ENCODE results near the gene LTBR. TPM values are rescaled to one million over a fixed set of nuclear protein-coding genes. Genes with fewer than 3 reads are reported as not detected.

The LTBR gene
- total RNA-seq, 1 experiment from 2014 or later, result 165 TPM

DNA sequence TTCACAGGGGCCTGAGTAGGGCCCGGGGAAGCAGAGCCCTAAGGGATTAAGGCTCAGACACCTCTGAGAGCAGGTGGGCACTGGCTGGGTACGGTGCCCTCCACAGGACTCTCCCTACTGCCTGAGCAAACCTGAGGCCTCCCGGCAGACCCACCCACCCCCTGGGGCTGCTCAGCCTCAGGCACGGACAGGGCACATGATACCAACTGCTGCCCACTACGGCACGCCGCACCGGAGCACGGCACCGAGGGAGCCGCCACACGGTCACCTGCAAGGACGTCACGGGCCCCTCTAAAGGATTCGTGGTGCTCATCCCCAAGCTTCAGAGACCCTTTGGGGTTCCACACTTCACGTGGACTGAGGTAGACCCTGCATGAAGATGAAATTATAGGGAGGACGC, 7.1 kb downstream of the LTBR start:
- Mint-ChIP-seq H3K9me3 (ENCODE audit: low read depth, unreplicated experiment) (no peaks in the 10 kb centered on the region), H3K27ac (ENCODE audit: unreplicated experiment) (peak overlapping the region; percentile 10), H3K4me3 (ENCODE audit: low read depth, unreplicated experiment) (no peak overlapping the region), H3K27me3 (ENCODE audit: unreplicated experiment) (no peaks in the 10 kb centered on the region), H3K4me1 (ENCODE audit: low read depth, unreplicated experiment) (peaks cover 27% of the 10 kb centered on the region), H3K36me3 (ENCODE audit: insufficient read depth, unreplicated experiment) (peaks cover 78% of the 10 kb centered on the region)
- intact Hi-C loops (cut with micrococcal nuclease; ENCODE audit: unreplicated experiment), result no loop called here
- CTCF ChIA-PET, result no interaction called here
- BruUV-seq (replicated peaks), result no TSS peak
- DNase-seq, result no peak
- TF ChIP-seq, protein P1, sequence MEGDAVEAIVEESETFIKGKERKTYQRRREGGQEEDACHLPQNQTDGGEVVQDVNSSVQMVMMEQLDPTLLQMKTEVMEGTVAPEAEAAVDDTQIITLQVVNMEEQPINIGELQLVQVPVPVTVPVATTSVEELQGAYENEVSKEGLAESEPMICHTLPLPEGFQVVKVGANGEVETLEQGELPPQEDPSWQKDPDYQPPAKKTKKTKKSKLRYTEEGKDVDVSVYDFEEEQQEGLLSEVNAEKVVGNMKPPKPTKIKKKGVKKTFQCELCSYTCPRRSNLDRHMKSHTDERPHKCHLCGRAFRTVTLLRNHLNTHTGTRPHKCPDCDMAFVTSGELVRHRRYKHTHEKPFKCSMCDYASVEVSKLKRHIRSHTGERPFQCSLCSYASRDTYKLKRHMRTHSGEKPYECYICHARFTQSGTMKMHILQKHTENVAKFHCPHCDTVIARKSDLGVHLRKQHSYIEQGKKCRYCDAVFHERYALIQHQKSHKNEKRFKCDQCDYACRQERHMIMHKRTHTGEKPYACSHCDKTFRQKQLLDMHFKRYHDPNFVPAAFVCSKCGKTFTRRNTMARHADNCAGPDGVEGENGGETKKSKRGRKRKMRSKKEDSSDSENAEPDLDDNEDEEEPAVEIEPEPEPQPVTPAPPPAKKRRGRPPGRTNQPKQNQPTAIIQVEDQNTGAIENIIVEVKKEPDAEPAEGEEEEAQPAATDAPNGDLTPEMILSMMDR (IDR thresholded peaks at IDR 0.05; ENCODE audit: unreplicated experiment), result no peak

DNA sequence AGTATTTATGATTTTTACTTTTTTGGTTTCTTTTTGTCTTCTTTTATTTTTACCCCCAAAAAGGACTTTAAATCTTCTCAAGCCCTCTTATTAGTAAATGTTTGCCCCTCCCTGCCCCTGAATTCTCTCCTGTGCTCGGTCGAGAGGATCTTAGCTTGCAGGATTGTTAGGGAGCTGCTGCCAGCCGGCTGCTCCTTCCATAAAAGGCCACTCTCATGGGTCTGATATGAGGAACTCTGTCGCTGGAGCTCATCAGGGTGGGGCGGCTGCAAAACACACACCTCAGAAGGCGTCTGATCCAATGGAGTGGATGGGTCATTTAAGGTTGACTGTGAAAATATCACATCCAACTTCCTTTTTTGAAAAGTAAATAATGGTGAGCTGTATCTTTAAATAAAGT, 8.5 kb downstream of the LTBR start:
- no peak for DNase-seq
- Mint-ChIP-seq H3K27ac (ENCODE audit: unreplicated experiment) (no peak overlapping the region), H3K4me3 (ENCODE audit: low read depth, unreplicated experiment) (no peak overlapping the region), H3K9me3 (ENCODE audit: low read depth, unreplicated experiment) (no peaks in the 10 kb centered on the region), H3K36me3 (ENCODE audit: insufficient read depth, unreplicated experiment) (peaks cover 75% of the 10 kb centered on the region), H3K4me1 (ENCODE audit: low read depth, unreplicated experiment) (peaks cover 27% of the 10 kb centered on the region), H3K27me3 (ENCODE audit: unreplicated experiment) (no peaks in the 10 kb centered on the region)
- TF ChIP-seq, protein P1 (IDR thresholded peaks at IDR 0.05; ENCODE audit: unreplicated experiment), result no peak
- BruUV-seq (replicated peaks), result no TSS peak
- CTCF ChIA-PET, result interaction anchor here (0.7 to 2.2 kb wide), 2 partner anchors 9 to 57 kb away, joined by 3 to 5 read pairs; partner anchors contain the start of gene LTBR
- intact Hi-C loops (cut with micrococcal nuclease; ENCODE audit: unreplicated experiment), result no loop called here

DNA sequence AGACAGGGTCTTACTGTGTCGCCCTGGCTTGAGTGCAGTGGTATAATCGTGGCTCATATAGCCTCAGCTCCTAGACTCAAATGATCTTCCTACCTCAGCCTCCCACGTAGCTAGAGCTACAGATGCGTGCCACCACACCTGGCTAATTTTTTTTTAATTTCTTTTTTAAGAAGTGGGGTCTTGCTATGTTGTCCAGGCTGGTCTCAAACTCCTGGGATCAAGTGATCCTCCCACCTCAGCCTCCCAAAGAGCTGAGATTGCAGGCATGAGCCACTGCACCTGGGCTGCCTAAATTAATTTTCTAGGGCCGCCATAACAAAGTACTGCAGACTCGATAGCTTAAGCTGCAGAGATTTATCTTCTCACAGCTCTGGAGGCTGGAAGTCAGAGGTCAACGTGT, 9.1 kb downstream of the LTBR start:
- Mint-ChIP-seq H3K9me3 (ENCODE audit: low read depth, unreplicated experiment) (no peaks in the 10 kb centered on the region), H3K27ac (ENCODE audit: unreplicated experiment) (no peak overlapping the region), H3K27me3 (ENCODE audit: unreplicated experiment) (no peaks in the 10 kb centered on the region), H3K36me3 (ENCODE audit: insufficient read depth, unreplicated experiment) (peaks cover 75% of the 10 kb centered on the region), H3K4me1 (ENCODE audit: low read depth, unreplicated experiment) (peaks cover 21% of the 10 kb centered on the region), H3K4me3 (ENCODE audit: low read depth, unreplicated experiment) (no peak overlapping the region)
- CTCF ChIA-PET, result interaction anchor here (1.4 to 2.2 kb wide), 2 partner anchors 45 to 58 kb away, joined by 3 to 5 read pairs; no protein-coding TSS in a partner anchor
- no peak for DNase-seq
- no TSS peak for BruUV-seq (replicated peaks)
- intact Hi-C loops (cut with micrococcal nuclease; ENCODE audit: unreplicated experiment), result no loop called here
- TF ChIP-seq, protein P1 (IDR thresholded peaks at IDR 0.05; ENCODE audit: unreplicated experiment), result no peak

DNA sequence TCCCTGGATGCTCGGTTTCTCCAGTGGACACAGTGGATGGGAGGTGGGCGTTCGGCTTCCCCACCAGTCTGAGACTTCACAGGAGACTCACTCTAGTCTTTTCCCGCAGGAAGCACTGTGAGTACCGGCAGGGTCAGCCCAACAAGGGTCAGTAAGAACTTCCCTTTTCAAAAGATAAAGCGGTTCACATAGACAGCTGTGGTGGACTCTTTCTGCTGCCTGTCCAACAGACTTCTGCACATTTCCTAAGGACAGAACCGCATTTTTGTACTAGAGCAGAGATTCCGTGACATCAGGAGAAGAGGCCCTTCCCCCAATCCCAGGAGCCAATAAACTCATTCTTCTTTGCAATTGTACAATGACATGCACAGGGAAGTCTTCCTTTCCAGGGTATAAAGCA, 10.4 kb downstream of the LTBR start:
- TF ChIP-seq, protein P1 (IDR thresholded peaks at IDR 0.05; ENCODE audit: unreplicated experiment), result no peak
- CTCF ChIA-PET, result interaction anchor here (2.2 kb wide), 1 partner anchor 59 kb away, joined by 5 read pairs; no protein-coding TSS in a partner anchor
- no peaks in the 10 kb centered on the region for H3K27me3 Mint-ChIP-seq (ENCODE audit: unreplicated experiment)
- no peaks in the 10 kb centered on the region for H3K9me3 Mint-ChIP-seq (ENCODE audit: low read depth, unreplicated experiment)
- BruUV-seq (replicated peaks), result no TSS peak
- no peak overlapping the region for H3K4me3 Mint-ChIP-seq (ENCODE audit: low read depth, unreplicated experiment)
- intact Hi-C loops (cut with micrococcal nuclease; ENCODE audit: unreplicated experiment), result no loop called here
- peaks cover 14% of the 10 kb centered on the region for H3K4me1 Mint-ChIP-seq (ENCODE audit: low read depth, unreplicated experiment)
- H3K27ac Mint-ChIP-seq (ENCODE audit: unreplicated experiment), result no peak overlapping the region
- peaks cover 67% of the 10 kb centered on the region for H3K36me3 Mint-ChIP-seq (ENCODE audit: insufficient read depth, unreplicated experiment)
- DNase-seq, result no peak

All from Calu3 (cell line).